Activated naive CD8-positive, alpha-beta T cell treated with anti-CD3 and anti-CD28 coated beads, Interleukin-2, amount 50 U/mL, for 16 hours (primary cell): ENCODE data around the gene KLC4.

Experiments
- DNase-seq: peaks from one replicate; pipeline ENCODE4 v3.0.0-alpha.2; 2020; ENCODE audit warnings: low read depth, low spot score

KLC4 gene

DNA sequence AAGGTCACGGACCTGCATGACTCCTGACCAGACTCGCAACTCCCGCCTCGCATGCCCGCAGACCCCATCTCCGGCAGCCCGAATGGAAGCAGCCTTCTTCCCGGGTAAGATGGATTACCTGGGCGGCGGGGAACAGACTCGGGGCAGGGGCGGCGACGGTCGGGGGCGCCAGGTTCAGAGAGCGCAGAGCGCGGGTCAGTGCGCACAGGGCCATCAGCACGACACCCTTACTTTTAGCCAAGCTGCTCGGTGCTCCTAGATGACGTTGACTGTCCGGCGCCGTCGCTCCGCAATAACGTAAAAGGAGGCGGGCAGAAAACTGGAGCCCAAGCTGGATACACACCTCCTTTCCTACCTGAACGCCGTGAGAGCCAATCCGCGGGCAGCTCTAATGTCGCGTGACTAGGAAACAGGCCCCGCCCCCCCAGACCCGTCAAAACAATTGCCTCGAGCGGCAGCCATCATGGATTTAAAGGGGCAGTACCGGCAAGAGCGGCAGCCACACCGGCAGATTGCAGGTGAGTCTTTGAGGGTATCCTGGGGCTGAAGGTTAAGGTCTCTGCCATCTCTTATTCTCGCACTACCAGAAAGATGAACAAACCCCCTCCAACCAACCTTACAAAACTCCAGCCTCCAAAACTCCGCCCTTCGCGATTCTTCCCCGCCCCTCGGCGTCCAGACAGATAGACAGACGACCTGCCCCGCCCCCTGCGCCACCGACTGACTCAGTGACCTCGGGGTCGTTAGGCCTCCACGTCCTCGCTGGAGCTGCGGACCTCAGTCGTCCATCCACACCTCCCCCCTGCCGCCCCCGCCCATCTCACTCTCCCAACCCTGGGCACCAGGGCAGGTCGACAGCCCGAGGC is at the start of gene KLC4, which contains the start of gene MRPL2:
Gene KLC4 (plus strand): TSS at position 464 of the 866 bp plus-strand sequence. CDS start 1,705 bp downstream, outside the sequence.
Gene MRPL2 (minus strand): TSS at position 267 of the 866 bp plus-strand sequence. CDS start 53 bp downstream, at position 214.
- peak; percentile 95 for DNase-seq

DNA sequence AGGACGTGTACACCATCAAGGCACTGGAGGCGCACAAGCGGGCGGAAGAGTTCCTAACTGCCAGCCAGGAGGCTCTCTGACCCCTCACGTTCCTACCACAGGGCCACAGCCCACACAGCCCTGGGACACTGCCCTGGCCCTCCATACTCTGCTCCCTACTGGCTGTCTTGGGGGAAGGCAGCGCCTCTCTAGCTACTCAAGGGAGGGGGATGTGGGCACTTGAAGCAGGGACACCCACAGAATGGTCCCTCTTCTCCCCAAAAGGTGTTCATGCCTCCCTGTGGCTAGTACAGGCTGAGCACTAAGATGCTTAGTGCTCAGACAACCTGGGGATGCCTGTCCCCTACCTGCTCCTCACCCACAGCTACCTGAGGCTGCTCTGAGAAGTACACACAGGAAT is 48.2 kb upstream of the KLC4 start:
- DNase-seq, result no peak

DNA sequence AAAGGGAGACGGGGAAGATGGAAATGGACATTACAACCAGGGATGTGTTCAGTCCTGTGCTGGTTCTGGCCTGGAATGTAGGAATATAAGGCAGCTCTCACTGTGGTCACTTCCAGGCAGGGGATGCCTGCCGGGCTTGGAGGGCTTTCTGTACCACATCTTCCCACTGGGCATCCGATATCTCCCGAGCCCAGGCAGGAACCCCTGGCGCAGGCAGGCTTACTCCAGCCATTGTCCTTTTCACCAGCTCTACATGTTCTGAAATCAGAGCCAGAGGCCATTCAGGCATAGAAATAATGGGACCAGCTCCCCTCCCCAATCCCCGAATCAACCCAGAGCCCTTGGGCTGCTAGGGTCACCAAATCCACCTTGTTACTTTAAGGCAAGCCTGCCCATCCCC is 47.1 kb upstream of the KLC4 start:
- no peak for DNase-seq

DNA sequence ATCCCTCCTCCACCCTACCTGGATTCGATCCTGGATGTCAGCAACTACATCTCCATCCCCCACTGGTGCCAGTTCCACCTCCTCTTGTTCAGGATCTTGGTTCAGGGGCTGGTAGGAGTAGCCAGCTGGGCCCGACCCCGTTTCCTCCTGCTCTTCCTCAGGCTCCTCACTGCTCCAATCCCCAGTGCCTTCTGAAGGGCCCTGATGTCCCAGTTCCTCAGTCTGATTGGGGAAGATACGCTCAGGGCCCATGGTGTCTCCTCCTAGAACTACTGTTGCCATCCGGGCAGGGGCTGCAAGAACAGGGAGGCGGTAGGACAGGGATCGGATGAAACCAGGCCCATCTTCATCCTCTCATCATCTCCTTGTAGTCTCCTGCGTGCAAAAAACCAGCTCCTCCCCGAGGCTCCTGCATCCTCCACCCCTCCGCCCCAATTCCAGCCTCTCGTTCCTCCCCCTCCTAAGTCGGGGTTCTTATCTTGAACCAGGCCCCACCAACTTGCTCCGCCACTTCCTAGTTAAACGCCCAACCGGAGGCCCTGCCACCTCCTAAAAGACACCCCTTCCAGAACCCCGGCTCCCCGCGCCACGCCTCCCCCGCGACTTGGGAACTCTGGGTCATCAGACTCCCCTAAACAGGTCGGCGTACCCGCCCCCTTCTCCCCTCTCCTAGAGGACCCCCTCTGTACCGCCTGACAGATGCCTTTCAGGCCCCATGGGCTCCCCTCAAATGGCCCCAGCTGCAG is 46.2 kb upstream of the KLC4 start:
- no peak for DNase-seq

DNA sequence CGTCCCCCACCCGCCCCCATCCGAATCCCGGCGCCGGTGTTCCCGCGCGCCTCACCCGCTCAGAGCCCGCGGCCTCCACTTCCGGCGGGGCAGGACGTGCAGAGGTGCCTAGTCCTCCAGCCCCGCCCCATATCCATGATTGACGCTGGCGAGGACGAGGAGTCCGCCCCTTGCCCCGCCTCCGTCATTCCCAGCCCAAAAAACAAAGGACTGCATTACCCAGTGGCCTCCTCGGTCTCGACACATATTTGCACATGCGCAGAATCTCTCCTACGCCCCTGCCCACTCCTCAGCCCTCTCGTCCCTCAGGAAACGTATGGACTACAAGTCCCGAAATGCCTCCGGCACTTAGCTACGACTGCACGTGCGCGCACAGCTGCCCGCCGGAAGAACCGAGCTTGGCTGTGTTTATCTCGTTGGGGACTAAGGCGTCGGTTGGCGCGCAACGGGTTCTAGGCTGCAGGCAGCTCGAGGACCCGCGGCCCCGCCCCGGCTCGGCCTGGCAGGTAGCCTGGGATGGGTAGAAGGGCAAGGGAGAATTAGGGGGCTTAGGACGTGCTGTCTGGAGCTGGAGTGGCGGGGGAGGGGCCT is 45.5 kb upstream of the KLC4 start, which contains the start of the genes KLHDC3 and MEA1:
Gene KLHDC3 (plus strand): TSS at position 407 of the 591 bp plus-strand sequence. CDS start 2,944 bp downstream, outside the sequence.
Gene MEA1 (minus strand): TSS at position 104 of the 591 bp plus-strand sequence. CDS start 133 bp downstream, outside the sequence.
- DNase-seq, result peak; percentile 99

DNA sequence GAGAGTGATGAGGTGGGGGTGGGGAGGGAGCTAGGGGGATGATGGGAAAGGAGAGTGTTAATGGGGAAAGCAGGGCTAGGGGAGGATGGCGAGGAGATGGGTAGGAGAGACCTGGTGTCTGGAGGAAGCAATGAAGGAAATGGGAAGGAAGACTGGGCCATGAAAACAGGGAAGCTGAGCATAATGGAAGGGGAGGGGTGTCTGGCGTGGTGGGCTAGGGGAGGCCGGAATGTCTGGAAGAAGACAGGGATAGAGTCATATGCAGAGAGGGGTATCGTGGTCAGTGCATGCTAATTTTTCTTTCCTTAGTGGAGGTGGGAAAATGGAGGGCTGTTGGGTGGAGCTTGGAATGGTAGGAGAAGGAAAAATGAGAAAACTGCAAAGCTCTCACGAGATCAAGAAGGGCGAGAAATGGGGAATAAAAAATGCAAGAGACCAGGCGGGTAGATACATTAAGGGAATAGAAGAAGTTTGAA is 45.0 kb upstream of the KLC4 start:
- no peak for DNase-seq

DNA sequence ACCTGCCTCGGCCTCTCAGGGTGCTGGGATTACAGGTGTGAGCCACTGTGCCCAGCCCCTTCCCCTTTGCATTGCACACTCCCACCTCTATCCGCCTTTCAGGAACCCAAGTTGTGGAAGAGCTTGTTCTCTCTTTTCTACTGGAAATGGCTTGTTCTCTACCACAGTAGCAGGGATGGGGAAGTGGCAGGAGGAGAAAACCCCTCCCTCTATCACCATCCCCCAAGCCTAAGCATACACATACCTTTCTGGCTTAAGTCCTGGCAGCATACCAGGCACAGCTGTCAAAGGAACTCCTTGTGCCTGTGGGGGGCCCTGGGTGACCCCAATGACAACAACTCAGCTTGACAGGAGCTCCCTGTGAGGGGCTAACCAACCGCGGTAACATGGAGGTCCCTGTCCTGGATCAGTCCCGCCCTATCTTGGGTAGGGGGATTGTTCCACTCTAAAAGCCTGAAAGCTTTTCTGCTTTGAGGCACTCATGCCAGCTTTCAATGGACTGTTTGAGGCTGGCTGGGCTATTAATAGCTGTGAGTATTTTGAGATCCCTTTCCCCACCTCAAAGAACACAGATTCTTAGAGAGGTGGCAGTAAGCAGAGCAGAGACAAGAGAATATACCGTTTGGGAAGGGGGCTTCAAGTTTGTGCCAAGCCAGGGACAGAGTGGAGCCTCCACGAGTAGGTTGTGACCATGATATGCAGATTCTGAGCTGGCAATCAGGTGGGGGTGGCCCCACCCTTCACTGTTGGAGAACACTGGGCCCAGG is 43.1 kb upstream of the KLC4 start:
- DNase-seq, result no peak

DNA sequence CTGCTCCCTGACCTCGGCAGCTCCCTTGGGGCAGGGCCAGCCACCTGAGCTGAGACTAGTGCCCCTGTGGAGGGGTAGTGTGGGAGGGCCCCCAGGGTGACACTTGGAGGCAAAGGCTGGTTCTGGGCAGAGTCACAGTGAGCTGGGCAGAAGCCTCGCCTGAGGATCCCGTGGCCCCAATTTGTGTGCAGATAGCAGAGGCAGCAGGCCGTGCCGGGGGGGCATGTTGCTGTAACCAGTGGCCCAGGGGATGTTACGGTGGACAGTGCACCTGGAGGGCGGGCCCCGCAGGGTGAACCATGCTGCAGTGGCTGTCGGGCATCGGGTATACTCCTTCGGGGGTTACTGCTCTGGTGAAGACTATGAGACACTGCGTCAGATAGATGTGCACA is 42.5 kb upstream of the KLC4 start:
- no peak for DNase-seq

DNA sequence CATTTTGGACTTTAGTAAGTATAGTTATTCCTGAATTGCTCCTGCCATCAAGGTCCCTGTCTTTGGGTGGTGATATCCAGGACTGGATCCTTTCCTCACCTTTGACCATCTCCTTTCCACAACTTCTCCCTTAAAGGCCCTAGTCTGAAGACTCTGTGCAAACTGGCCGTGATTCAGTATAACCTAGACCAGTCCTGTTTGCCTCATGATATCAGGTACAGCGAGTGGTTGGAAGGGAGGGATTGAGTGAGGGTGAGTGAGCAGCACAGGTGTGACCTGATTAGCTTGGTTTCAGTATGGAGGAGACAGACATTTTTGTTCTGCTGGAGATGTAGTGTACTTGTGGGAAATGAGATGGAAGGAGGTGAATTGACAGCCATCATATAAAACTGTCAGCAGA is 40.3 kb upstream of the KLC4 start:
- no peak for DNase-seq

DNA sequence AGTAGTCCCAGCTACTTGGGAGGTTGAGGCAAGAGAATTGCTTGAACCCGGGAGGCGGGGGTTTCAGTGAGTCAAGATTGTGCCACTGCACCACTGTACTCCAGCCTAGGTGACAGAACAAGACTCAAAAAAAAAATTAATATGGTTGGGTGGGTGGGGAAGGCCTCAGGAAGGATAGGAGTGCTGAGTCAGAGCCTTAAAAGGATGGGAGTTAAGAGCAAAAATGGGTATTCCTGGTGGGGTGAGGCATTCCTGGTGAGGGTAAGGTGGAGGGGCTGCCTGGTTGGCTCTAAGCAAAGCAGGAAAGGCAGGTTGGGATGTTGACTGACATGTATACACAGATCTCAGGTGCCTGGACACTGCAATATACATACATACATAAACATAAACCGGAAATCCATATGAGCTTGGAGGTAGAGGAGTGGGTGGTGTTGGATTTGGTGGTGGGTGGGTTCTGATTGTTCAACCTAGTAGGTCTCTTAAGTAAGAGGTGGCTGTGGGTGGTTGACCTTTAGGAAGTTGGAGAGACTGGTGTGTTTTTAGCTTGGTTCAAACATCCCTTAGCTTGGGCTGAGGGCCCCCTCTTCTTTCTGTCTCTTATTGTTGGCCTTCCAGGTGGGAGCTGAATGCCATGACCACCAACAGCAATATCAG is 39.3 kb upstream of the KLC4 start:
- no peak for DNase-seq

DNA sequence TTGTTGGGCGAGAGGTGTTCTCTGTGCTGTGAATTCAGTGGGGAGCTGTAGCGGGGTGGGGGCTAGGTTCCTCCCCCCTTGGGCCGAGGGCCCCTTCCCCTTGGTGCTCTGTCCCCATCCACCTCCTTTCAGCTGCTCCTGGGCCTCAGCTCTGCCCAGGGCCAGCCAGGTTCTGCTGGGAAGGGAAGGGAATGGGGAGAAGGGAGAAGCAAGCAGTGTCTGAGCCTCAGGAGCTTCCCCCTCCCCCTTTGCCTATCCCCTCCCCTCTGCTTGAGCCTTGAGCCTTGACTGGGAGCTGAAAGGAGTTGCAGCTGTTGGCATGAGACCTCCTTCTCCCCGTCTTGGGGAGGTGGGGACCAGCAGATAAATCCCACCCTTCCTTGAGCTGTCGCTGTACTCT is 38.6 kb upstream of the KLC4 start:
- DNase-seq, result no peak

DNA sequence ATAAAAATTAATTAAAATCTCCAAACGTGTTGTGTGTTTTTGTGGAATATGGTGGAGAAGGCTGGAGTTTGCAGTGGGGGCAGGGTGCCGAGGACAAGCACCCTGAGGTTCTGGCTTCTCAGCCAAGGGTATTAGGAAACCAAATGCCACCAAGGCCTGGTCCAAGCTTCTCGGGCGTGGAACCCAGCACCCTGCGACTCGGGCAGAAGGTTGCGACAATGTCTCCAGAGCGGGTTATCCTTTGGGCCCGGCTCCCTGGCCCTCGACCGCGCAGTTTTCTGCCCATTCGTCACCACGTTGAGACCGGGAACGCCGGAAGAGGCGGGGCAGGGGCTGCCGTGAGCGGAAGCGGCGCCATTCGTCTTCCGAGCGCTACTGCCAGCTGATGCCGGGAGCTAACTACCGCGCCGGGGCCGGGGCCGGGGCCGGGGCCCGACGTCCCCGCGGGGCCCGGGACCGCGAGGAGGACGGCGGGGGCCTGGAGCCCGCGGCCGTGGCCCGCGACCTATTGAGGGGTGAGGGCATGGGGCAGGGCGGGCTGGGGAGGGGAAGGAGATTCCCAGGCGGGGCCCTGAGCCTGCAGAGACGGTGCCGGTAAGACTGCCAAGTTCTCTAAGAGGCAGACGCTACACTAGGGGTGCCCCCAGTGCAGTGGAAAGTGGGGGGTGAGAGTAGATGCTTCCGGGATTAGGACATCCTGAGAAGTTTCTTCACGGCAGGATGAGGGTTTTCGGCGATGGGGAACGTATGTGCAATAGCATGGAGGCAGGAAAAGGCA is 38.0 kb upstream of the KLC4 start, which contains the start of gene RRP36:
Gene RRP36 (plus strand): TSS at position 354 of the 778 bp plus-strand sequence. CDS start 32 bp downstream, at position 386.
- peak; percentile 47 for DNase-seq

DNA sequence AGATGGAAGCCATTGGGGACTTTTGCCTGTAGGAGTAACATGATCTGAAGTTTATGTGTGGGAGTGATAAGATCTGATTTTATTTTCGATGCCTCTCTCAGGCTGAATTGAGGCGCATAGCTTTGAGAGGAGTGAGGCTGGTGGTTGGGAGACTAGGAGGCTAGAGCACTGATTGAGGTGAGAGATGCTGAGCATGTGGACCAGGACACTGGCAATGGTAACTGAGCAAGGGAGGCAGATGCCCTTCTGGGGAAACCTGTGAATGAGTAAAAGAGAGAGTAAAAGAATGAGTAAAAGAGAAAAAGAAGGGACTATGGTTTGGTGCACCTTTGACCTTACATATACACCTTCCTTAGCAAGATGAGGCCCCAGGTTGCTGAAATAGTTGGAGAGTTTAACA is 35.0 kb upstream of the KLC4 start:
- no peak for DNase-seq

DNA sequence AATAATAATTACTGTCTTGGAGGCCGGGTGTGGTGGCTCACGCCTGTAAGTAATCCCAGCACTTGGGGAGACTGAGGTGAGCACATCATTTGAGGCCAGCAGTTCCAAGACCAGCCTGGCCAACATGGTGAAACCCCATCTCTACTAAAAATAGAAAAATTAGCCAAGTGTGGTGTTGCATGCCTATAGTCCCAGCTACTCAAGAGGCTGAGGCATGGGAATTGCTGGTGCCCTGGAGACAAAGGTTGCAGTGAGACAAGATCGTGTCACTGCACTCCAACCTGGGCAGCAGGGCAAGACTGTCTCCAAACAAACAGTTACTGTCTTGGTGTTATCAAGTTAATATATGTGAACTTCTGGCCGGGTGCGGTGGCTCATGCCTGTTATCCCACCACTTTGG is 33.1 kb upstream of the KLC4 start:
- no peak for DNase-seq

DNA sequence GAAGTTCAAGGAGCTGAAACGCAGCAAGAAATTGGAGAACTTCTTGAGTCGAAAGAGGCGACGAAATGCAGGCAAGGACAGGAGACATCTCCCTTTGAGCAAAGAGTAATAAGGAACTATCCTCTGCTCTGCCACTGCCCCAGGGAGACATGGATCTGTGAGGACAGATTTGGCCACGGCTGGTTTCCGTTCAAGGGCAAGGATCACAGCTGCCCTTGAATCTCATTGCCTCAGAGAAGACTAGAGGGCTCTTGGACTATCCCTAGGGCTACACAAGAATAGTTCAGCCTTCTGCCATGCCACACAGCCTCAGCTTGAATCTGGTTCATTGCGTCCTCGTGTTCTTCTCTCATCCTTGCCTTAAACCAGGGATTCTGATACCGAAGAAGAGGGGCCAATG is 30.3 kb upstream of the KLC4 start:
- no peak for DNase-seq

DNA sequence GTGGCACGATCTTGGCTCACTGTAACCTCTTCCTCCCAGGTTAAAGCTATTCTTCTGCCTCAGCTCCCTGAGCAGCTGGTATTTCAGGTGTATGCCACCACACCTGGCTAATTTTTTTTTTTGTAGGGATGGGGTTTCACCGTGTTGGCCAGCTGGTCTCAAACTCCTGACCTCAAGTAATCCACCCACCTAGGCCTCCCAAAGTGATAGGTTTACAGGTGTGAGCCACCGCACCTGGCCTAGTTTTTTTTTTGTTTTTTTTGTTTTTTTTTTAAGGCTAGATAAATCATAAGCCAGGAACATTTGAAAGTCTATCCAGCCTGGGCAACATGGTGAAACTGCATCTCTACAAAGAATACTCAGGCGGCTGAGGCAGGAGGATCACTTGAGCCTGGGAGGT is 27.1 kb upstream of the KLC4 start:
- no peak for DNase-seq

DNA sequence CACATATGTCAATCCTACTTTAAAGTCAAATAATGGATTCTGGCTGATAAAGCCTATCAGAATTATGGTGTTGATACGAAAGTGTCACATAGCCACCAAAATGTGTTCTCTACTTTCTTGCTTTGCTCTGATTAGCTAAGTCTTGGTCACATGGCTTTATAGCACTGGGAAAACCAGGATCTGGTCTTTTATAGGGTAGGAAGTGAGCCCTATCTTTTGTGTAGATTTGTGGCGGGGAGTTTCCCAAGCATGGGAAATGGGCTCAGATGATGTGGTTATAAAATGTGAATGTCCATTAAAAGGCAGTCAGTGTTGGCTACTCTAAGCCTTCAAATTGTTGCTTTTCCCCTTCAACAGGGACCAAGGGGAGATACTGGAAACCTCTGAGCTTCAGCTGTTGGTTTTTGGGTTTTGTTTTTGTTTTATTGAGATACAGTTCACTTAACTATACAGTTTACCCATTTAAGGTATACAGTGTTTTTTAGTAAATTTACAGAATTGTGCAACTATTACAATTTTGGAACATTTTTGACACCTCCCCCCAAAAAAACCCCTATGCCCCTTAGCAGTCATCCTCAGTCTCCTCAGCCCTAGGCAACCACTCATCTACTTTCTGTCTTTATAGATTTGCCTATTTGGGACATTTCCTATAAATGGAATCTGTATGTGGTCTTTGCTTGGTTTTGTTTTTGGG is 25.8 kb upstream of the KLC4 start:
- no peak for DNase-seq

DNA sequence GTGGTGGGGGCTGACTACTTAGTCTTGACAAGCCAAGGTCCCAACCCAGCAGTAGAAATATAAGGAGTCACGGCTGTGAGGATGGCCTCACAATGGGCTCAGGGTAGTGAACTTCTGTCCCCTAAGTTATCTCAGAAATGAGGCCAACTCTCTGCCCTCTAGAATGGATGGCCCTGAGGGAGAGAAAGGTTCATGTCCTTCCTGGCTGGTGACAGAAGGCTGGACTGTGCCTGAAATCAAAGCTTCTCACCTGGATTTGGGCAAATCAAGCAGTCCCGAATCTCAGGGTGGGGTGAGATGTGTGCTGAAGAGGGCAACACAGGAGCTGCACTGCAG is 25.3 kb upstream of the KLC4 start:
- no peak for DNase-seq

DNA sequence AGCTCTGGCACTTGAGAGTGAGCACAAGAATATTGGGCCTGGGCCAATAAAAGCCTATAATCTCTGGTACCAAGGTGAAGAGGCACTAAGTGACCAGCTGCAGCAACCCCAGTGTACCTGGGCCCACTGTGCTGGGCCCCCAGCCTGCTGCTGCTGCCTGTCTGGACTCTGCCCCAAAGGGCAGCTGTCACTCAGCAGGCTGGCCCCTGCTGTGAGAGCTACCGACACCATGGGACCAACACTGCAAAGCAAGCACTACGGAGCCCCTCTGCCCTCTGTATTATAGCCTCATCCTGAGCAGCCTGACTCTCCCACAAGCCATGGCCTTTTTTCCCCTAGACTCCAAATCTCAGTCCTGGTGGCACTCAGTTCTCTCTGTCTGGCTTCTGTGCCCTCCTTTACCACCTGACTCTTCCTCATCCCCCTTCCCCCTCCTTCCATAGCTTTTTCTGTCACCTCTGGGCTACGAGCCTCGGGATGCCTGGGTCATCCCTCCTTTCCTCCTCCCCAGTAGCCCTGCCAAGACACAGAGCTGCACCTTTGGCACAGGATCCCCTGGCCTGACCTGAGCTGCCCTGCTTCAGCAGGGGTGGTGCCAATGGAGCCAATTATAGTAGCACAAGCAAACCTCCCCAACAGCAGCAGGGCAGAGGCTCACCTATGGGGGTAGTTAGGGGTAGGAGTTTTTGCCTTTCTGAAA is 23.8 kb upstream of the KLC4 start:
- no peak for DNase-seq
